HL-60 (cell line): Measurements from ENCODE around the gene HTR2A.

ENCODE experiments used
- CTCF ChIP-seq: IDR thresholded peaks from one replicate; pipeline ENCODE4 v1.5.1; 2011; ENCODE audit warnings: low read length, control low read depth, inconsistent platforms; ENCODE audit not compliant: insufficient read depth
- GABPA ChIP-seq: IDR thresholded peaks from 2 replicates; pipeline ENCODE4 v1.6.1; 2012; ENCODE audit warnings: low read depth
- POLR2AphosphoS5 ChIP-seq: IDR thresholded peaks from 2 replicates; pipeline ENCODE4 v1.6.1; 2012; ENCODE audit warnings: low read depth
- REST ChIP-seq: IDR thresholded peaks from 2 replicates; pipeline ENCODE4 v1.6.1; 2012; ENCODE audit warnings: low read depth; ENCODE audit not compliant: insufficient replicate concordance
- SPI1 ChIP-seq: IDR thresholded peaks from 2 replicates; pipeline ENCODE4 v1.6.1; 2012; ENCODE audit warnings: low read depth, mild to moderate bottlenecking, borderline replicate concordance

GRCh38 chr13:46885018-46885417 lies 11.8 kb downstream of the HTR2A start:
- TF ChIP-seq CTCF: no peak
- TF ChIP-seq POLR2AphosphoS5: no peak
- no peak for TF ChIP-seq REST
- TF ChIP-seq GABPA: no peak
- no peak for TF ChIP-seq SPI1
